CD4-positive, alpha-beta T cell treated with Interleukin-21 for 1 hour (primary cell): ENCODE measurements around the gene DSCAML1.

Source experiments
- DNase-seq: peaks from one replicate; pipeline ENCODE4 v3.0.0-alpha.2; 2020

The DSCAML1 gene

DNA sequence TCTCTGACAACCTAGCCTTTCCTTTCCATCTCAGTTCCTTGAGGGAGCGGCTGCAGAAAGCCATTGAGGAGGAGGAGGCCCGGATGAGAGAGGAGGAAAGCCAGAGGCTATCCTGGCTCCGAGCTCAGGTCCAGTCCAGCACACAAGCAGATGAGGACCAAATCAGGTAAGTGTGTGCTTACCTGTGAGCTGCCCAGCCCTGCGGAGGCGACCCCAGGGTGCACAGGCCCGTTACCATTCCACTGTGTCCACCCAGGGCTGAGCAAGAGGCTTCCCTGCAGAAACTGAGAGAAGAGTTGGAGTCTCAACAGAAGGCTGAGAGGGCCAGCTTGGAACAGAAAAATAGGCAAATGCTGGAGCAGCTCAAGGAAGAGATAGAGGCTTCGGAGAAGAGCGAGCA is 406.3 kb downstream of the DSCAML1 start:
- no peak for DNase-seq

DNA sequence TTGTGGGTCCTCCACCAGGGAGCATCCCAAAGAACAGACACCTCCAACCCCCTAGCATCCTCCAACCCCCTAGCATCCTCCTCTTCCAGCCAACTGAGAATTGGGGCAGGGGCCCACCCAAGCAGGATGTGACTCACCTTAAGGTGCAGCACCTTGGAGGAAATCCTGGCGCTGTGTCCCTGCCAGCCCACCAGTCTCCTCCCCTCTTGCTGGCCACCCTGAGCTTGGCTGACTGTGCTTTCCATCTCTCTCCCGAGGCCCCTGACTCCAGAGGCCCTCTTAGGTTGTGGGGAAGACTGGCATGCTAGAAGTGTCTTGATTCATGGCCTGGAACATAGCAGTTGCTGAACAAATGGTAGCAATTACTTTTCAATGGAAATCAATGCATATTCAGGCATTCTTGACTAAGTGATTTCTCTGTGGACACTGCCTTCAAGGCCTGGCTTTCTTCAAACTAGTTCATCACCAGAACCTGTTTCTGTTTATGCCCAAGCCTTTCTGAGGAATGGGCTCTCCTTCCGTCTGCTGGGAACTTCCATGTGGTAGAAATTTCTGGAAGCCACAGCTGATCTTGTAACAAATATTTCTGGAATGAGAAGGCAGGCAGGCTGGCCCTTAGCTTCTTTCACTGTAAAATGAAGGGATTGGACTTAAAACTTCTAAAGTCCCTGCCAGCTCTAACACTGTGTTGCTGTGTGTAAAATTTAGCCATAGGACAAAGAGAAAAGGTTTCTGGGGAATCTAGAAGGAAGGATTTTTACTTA is 408.8 kb downstream of the DSCAML1 start:
- no peak for DNase-seq

DNA sequence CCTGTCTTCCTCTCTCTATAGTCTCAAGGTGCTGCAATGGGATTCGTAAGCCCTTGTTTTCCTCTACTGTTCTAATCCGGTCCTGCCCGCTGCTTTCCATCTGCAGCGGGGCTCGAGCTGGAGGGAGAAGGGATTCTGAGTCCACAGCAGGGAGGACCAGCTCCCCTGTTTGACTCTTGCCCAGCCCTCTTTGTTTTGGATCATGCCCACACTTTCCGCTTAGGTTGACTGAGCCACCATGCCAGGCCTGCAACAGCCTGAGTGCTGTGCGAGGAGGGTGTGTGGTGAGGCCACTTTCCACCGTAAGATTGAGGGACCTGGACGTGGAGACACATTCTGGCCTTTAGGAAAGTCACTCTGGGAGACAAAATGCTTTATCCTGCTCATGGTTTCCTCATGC is 411.1 kb downstream of the DSCAML1 start:
- no peak for DNase-seq

DNA sequence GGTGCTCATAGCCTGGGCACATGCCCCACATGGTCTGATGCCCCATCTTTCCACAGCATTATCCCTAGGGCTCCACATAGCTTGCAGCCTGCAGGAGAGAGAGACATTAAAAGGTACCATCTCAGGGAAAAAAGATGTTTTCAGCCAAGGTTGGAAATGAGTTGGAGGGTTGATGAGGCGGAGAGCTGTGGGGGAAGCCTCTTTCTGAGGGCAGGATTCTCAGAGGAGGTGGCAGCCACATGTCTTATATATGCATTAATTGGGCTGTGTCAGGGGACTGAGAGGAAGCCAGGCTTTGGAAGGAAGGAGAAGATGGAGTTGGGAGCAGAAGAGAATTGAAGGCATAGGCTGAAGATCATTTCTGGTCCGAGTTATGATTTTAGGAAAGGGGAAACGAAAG is 411.5 kb downstream of the DSCAML1 start:
- DNase-seq: no peak

DNA sequence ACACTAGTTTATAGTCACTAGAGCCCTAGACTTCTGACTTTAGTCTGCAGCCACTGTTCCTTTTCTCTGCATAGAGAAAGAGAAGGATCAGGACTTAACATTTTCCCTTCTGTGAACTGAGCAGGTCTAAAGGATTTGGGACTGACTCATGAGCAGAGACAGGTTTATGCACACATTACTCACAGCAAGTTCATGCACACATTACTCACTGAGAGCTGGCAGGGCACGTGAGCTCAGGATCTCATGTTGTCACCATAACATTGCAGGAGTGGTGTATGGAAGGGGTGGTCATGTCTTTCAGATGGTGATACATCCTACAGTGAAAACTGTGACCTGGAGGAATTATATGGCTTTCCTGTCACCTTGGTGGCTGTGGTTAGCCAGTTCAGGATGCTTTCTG is 413.0 kb downstream of the DSCAML1 start:
- no peak for DNase-seq

DNA sequence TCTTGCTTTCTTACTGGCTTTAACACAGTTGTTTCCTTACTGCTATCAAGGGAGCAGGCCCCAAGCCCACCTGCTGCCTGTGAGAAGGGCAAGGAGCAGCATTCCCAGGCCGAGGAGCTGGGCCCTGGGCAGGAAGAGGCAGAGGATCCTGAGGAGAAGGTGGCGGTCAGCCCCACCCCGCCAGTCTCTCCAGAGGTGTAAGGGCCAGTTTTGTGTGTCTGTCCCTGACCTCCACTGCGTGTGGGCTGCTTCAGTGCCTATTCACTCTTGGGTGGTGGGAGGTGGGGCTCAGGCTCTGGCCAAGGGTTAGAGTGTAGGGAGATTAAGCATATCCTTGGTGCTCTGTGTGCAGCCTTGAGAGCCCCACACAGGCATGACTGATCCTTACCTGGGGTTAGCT is 414.3 kb downstream of the DSCAML1 start:
- DNase-seq: no peak

DNA sequence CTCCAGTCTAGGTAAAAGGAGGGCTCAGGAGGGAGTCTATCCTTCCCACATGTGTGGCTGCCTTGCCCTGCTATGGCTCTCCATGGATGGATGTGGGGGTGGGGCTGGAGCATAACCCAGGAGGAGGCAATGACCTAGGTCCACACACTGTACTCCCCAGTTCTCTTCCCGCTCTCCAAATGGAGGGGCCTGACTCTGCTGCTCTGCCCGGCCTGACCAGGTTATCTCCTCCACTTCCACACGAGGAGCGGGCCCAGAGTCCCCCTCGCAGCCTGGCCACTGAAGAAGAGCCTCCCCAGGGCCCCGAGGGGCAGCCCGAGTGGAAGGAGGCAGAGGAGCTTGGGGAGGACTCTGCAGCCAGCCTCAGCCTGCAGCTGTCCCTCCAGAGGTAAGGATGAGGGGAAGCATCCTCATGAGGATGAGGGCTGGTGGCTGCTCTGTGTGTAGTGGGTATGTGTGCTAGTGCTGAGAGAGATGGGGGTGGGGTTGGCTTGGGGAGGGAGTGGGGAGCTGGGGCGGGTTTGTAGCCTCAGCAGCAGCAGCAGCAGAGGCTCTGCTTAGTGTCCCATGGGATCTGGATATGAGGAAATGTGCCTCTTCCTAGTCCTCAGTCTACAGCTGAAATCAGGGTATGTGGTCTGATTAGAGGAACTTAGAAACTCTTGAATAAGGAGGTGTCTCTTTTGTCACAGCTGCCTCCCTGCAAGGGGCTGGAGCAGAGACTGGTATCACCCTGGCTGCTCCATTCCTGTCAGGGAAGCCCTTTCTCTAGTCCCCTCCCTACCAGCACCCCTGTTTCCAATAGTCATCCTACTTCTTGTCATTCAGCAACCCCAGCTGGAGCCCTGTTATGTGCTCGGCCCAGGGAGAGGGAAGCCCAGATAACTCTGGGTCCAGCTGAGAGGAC is 415.3 kb downstream of the DSCAML1 start:
- no peak for DNase-seq

DNA sequence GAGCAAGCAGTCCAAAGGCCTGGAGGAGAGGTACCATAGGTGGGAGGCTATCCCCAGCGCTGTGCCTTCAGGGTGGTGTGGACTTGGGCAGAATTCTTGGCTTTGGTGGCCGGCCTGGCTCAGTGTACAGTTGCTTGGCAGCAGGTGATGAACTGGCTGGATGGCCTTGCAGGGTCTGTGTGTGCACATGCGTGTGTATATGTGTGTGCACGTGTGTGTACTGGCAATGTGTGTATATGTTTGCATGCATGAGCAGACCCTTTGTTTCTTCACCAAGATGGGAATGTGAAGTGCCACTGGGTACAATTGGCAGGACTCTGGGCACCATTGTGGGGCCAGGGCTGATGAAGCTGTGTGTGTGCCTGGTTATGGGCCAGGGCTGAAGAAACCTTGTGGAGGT is 416.3 kb downstream of the DSCAML1 start:
- no peak for DNase-seq

DNA sequence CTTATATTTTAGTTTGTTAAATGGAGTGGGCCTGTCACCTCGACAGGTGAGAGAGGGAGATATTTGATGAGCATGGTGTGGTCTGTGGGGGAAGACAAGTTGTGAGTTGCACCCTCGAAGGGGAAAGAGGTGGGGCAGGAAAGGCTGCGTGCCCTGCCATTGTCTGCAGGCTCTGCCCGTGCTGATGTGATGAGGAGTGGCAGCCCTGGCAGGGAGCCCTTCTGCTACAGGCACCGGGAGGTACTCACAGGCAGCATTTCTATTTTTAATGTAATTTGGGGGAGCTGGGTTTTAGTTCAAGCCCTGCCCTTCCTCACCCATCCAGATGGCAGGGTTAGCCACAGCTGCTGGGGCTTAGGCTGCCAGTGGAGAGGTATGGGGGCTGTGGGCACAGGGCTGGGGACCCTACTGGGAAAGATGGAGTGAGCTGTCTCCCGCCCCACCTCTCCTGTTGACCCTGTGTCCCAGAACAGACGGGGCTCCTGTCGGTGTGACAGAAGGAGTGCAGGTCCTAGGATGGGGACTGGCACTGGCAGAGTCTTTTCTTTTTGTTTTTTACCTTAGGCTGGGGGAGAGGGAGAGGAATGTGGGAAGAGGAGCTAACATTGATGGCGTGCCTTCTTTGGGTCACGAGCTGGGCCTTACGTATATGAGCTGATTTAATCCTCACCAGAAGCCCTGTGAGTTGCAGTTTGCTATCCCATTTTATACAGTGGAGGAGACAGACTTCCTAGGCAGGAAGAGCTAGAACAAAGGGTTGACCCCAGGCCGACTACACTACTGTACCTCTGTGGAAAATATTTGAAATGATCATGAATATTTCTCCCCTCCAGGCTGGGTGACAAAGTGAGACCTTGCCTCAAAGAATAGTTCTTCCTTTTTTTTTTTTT is 417.8 kb downstream of the DSCAML1 start:
- DNase-seq: no peak
